ENCODE results near the gene RHOBTB1.
A peak's percentile ranks its signal among the peaks of the same experiment; 100 is the strongest.

The RHOBTB1 gene

GRCh38 chr10:60943316-60944057 lies 498 bp downstream of the RHOBTB1 start:
- no peak for TF ChIP-seq CTCF (IDR thresholded peaks at IDR 0.05; ENCODE audit: low read length, missing control alignments)
- peak; percentile 70 for DNase-seq (ENCODE audit: low read depth)
- H3K4me3 ChIP-seq (replicated peaks; ENCODE audit: low read depth, low read length): peak overlapping the region; percentile 72

- TF ChIP-seq CTCF (IDR thresholded peaks at IDR 0.05; ENCODE audit: low read length, missing control alignments): no peak
- DNase-seq (ENCODE audit: low read depth): peak; percentile 33
- H3K4me3 ChIP-seq (replicated peaks; ENCODE audit: low read depth, low read length): peak overlapping the region; percentile 72
Observed at GRCh38 chr10:60942788-60943315, 1.1 kb downstream of the RHOBTB1 start.

- peak; percentile 19 for DNase-seq (ENCODE audit: low read depth)
- no peak for TF ChIP-seq CTCF (IDR thresholded peaks at IDR 0.05; ENCODE audit: low read length, missing control alignments)
- peak overlapping the region; percentile 72 for H3K4me3 ChIP-seq (replicated peaks; ENCODE audit: low read depth, low read length)
Observed at GRCh38 chr10:60942134-60942787, 1.7 kb downstream of the RHOBTB1 start.

GRCh38 chr10:60940446-60940845 lies 3.5 kb downstream of the RHOBTB1 start:
- H3K4me3 ChIP-seq (replicated peaks; ENCODE audit: low read depth, low read length): no peak overlapping the region
- TF ChIP-seq CTCF (IDR thresholded peaks at IDR 0.05; ENCODE audit: low read length, missing control alignments): no peak
- no peak for DNase-seq (ENCODE audit: low read depth)

GRCh38 chr10:60937784-60938654 lies 6.0 kb downstream of the RHOBTB1 start:
- TF ChIP-seq CTCF (IDR thresholded peaks at IDR 0.05; ENCODE audit: low read length, missing control alignments): no peak
- no peak overlapping the region for H3K4me3 ChIP-seq (replicated peaks; ENCODE audit: low read depth, low read length)
- DNase-seq (ENCODE audit: low read depth): peak; percentile 59

- no peak for DNase-seq (ENCODE audit: low read depth)
- H3K4me3 ChIP-seq (replicated peaks; ENCODE audit: low read depth, low read length): no peak overlapping the region
- no peak for TF ChIP-seq CTCF (IDR thresholded peaks at IDR 0.05; ENCODE audit: low read length, missing control alignments)
Observed at GRCh38 chr10:60937022-60937421, 7.0 kb downstream of the RHOBTB1 start.

All from fibroblast of pulmonary artery (primary cell).